GM19193 (cell line): ENCODE results near the gene TTLL10.

Source experiments
- POLR2A ChIP-seq: IDR thresholded peaks from 4 replicates; pipeline ENCODE4 v1.6.1; 2011; ENCODE audit not compliant: insufficient read depth, insufficient read length; ENCODE audit errors: extremely low read depth

TTLL10 gene

GRCh38 chr1:1223321-1223720, 49.6 kb downstream of the TTLL10 start:
- no peak for TF ChIP-seq POLR2A

DNA sequence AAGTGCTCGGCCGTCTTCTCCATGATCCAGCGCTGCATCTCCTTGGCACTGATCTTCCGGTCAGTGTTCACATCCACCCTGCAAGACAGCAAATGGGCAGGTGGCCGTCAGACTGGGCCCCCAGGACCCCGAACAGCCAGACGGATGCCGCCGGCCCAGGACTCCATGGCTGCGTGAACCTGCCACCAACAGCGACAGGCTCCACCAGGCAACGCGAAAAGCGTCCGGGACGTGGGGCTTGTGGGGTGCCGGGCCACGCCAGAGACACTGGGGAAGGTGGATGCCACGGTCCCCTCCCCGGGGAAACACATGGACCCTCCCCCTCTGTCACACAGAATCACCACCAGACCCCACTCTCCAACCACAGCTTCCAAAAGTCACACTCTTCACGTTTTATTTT, 50.2 kb downstream of the TTLL10 start:
- no peak for TF ChIP-seq POLR2A

GRCh38 chr1:1225238-1225845, 51.7 kb downstream of the TTLL10 start:
- no peak for TF ChIP-seq POLR2A

DNA sequence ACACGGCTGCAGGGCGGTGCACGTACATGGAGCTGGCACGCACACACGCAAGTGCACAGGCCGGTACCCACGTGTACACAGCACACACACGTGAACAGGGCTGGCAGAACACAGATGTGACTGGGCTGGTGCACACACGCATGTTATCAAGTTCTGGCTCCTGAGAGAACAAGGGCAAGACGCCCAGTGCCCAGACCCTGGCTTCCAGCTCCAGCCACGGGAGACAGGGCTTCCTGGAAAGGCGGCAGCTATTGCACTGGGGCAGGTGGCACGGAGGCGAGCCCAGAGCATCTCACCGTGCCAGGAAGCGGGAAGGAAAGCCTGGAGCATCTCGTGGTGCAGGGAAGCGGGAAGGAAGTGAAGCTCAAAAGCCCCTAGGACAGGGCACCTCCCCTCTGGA, 52.2 kb downstream of the TTLL10 start:
- no peak for TF ChIP-seq POLR2A

- no peak for TF ChIP-seq POLR2A
Observed at GRCh38 chr1:1226566-1227362, 53.1 kb downstream of the TTLL10 start.

GRCh38 chr1:1227386-1227785, 53.7 kb downstream of the TTLL10 start:
- no peak for TF ChIP-seq POLR2A

- no peak for TF ChIP-seq POLR2A
Observed at GRCh38 chr1:1228187-1228586, 54.5 kb downstream of the TTLL10 start.

- no peak for TF ChIP-seq POLR2A
Observed at GRCh38 chr1:1228596-1229321, 55.1 kb downstream of the TTLL10 start.

DNA sequence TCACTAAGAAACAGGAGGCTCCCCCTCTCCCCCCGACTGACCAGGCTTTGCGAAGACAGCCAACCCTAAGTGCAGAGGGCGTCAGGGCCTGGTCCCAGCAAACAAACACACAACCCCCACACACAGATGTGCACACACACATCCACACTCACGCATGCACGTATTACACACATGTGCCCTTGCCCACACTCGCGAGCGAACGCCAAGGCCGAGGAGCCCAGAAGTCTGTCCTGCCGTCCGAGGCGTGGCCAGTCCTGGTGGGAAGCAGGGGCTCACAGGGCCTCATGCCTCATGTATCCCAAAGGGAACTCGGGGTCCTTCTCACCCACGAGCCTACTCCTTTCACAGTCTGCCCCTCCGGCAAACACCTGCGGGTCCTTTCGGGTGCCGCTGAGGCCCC, 56.1 kb downstream of the TTLL10 start:
- no peak for TF ChIP-seq POLR2A

DNA sequence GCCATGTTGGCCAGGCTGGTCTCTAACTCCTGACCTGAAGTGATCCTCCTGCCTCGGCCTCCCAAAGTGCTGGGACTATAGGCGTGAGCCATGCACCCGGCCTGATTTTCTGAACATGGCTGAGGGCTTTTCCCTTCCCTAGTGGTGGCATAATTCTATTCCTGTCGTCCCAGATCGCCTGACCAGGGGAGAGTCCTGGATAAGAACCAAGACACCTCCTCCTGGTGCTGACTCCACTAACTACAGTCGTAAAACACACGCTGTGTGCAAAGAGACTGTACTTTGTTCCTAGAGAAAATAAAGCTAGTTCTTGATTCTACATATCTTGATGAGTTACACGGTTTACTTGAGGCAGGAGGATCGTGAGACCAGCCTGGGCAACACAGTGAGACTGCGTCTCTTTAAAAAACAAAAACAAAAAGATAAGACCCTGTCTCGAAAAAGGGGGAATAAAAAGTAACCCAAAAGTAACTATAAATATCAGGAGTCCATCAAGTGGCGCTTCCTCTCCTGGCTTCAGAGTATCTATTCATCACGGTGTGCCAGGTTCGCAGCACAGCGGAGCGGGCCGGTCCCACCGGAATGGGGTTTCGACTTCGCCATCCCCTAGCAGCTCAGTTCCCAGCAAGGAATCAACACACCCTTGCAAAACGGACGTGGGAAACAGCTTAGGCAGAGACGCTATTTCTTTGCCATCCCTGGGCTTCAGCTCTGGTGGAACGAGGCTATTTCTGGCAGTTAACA, 57.1 kb downstream of the TTLL10 start:
- no peak for TF ChIP-seq POLR2A

- TF ChIP-seq POLR2A, result peak; percentile 93
Observed at GRCh38 chr1:1231400-1232207, 57.9 kb downstream of the TTLL10 start, which contains the start of gene SDF4. TSS of gene SDF4 (minus strand) at chr1:1232001. CDS start at chr1:1228772, 3,229 bp downstream.

DNA sequence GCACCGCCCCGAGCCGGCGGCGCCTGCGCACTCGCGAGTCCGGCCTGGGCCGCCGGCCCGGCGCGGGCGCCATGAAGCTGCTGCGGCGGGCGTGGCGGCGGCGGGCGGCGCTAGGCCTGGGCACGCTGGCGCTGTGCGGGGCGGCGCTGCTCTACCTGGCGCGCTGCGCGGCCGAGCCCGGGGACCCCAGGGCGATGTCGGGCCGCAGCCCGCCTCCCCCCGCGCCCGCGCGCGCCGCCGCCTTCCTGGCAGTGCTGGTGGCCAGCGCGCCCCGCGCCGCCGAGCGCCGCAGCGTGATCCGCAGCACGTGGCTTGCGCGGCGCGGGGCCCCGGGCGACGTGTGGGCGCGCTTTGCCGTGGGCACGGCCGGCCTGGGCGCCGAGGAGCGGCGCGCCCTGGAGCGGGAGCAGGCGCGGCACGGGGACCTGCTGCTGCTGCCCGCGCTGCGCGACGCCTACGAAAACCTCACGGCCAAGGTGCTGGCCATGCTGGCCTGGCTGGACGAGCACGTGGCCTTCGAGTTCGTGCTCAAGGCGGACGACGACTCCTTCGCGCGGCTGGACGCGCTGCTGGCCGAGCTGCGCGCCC, 58.6 kb downstream of the TTLL10 start, which contains the start of gene B3GALT6:
Gene B3GALT6 (plus strand): TSS at position 30 of the 588 bp plus-strand sequence. CDS start 42 bp downstream, at position 72.
- peak; percentile 55 for TF ChIP-seq POLR2A

- TF ChIP-seq POLR2A, result no peak
Observed at GRCh38 chr1:1232796-1233566, 59.3 kb downstream of the TTLL10 start.

GRCh38 chr1:1233567-1233892, 59.9 kb downstream of the TTLL10 start:
- TF ChIP-seq POLR2A, result no peak
